Naive thymus-derived CD8-positive, alpha-beta T cell (primary cell): ENCODE data around the gene CASP2. TPM values are rescaled to one million over a fixed set of nuclear protein-coding genes. Genes with fewer than 3 reads are reported as not detected.
A peak's percentile ranks its signal among the peaks of the same experiment; 100 is the strongest.

Experiments used
- ATAC-seq, 2 donors: fragments of 150-1000 bp; cut with Tn5 transposase in 1 of 2; sonication (Bioruptor Pico), chemical (Tn5 transposase) in 1 of 2; 1 replicate in 1 of 2; 2 replicates in 1 of 2; pipeline ENCODE4 v1.10.0; 2021; ENCODE audit warnings: mild to moderate bottlenecking in 2 of 2, moderate library complexity in 2 of 2
- POLR2A ChIA-PET: fragments of 350-600 bp; sonication (Branson Sonifier 250); formaldehyde crosslinking; loops from one replicate; lab custom pipeline; 2021; ENCODE audit warnings: antibody characterized with exemption; lab: Charles Lee
- DNase-seq, 10 donors: peaks; one replicate each; pipeline versions ENCODE4 v3.0.0 to v3.0.0-alpha.2; 2020 to 2022
- H3K27ac Mint-ChIP-seq, 10 donors: one replicate each; pipeline ENCODE4 v1.8.0; 2020 to 2022; ENCODE audit warnings: mild to moderate bottlenecking in 10 of 10, mixed read lengths in 10 of 10, moderate library complexity in 4 of 10, inconsistent platforms in 1 of 10
- H3K27me3 Mint-ChIP-seq, 5 donors: one replicate each; pipeline ENCODE4 v1.8.0; 2021 to 2022; ENCODE audit warnings: mixed read lengths in 5 of 5
- H3K36me3 Mint-ChIP-seq, 3 donors: one replicate each; pipeline ENCODE4 v1.8.0; 2020 to 2022; ENCODE audit warnings: mixed read lengths in 3 of 3, mild to moderate bottlenecking in 2 of 3, inconsistent platforms in 1 of 3
- H3K4me1 Mint-ChIP-seq, 4 donors: one replicate each; pipeline ENCODE4 v1.8.0; 2021 to 2022; ENCODE audit warnings: mixed read lengths in 4 of 4
- H3K4me3 Mint-ChIP-seq, 10 donors: one replicate each; pipeline ENCODE4 v1.8.0; 2020 to 2022; ENCODE audit warnings: mild to moderate bottlenecking in 10 of 10, mixed read lengths in 10 of 10, moderate library complexity in 6 of 10, inconsistent platforms in 1 of 10
- H3K9me3 Mint-ChIP-seq, 9 donors: one replicate each; pipeline ENCODE4 v1.8.0; 2020 to 2022; ENCODE audit warnings: mixed read lengths in 9 of 9, mild to moderate bottlenecking in 3 of 9, inconsistent platforms in 1 of 9, moderate library complexity in 1 of 9
- polyA plus RNA-seq, 3 donors: library from polyadenylated mRNA; unstranded; fragments of 300-500 nt; fragmentation: Illumina TruSeq; gene quantifications; one replicate each; pipeline ENCODE4 v1.2.3, GENCODE V29; 2021
- total RNA-seq, 8 experiments: library from RNA in 2 of 8; stranded (reverse) in 2 of 8; gene quantifications; one replicate each; pipeline ENCODE4 v1.2.3 and lab custom pipeline; 2021 to 2026

CASP2 gene
- total and polyA plus RNA-seq, 5 experiments from 2014 or later, result 12.1 to 68.2 (median 22.0) TPM

DNA sequence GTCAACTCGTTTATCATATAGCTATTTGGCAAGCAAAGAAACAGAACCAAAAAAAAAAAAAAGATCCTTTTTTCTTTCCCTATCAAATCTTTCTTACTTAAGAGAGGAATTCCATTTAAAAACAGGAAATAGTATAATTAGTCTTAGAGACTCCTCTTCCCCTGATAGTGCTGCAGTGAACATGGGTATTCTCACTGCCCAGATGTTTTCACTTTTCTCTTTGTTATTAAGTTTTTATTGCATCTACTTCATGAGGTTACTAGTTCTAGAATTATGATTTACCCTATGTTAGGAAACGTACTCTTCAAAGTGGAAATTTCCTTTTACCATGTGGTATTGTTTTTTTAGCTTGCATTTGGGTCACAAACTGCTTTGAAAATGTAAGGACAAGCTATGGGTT is 8.5 kb downstream of the CASP2 start:
- H3K36me3 Mint-ChIP-seq, result peaks cover 7 to 97% (median 33%) of the 10 kb centered on the region in 3 donors
- peaks cover 25 to 56% (median 44%) of the 10 kb centered on the region in 4 donors for H3K4me1 Mint-ChIP-seq
- DNase-seq (no peak), ATAC-seq (no peak)
- no peaks in the 10 kb centered on the region for H3K27me3 Mint-ChIP-seq
- POLR2A ChIA-PET, result interaction anchor here (0.6 to 1.8 kb wide), 2 partner anchors 9 to 58 kb away, joined by 3 to 8 read pairs; partner anchors contain the start of gene CASP2
- H3K9me3 Mint-ChIP-seq, result no peaks in the 10 kb centered on the region
- H3K4me3 Mint-ChIP-seq, result peak overlapping the region in 1 of 10 donors; percentile 14
- H3K27ac Mint-ChIP-seq, result peak overlapping the region in 6 of 10 donors; percentile 1 to 41 (median 31)

DNA sequence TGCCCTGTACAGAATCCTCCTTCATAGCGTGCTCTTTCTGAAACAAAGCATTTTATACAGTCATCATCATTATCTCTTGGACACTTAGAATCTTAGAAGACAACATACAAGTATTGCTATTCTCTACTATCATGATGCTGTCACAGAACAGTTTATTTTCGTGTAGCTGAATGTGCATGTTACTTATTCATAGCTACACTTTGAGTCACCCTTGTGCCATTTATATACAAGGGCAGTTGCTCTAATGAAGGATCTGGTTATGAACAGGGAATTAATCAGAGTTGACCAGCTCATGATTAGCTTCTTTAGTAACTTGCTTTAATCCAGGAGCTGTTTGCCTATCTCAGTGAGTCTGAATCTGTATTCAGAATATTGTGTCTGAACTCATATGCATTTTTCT is 11.2 kb downstream of the CASP2 start:
- Mint-ChIP-seq H3K4me3 (no peak overlapping the region), H3K27me3 (no peaks in the 10 kb centered on the region), H3K9me3 (no peaks in the 10 kb centered on the region), H3K36me3 (peaks cover 7 to 94% (median 24%) of the 10 kb centered on the region in 3 donors), H3K4me1 (peaks cover 25 to 49% (median 39%) of the 10 kb centered on the region in 4 donors), H3K27ac (peak overlapping the region in 5 of 10 donors; percentile 5 to 60 (median 44))
- ATAC-seq, result no peak
- no peak for DNase-seq
- POLR2A ChIA-PET, result interaction anchor here (1.3 to 2.0 kb wide), 4 partner anchors 11 to 108 kb away, joined by 3 to 7 read pairs (median 5); partner anchors contain the start of genes CASP2 and GSTK1

DNA sequence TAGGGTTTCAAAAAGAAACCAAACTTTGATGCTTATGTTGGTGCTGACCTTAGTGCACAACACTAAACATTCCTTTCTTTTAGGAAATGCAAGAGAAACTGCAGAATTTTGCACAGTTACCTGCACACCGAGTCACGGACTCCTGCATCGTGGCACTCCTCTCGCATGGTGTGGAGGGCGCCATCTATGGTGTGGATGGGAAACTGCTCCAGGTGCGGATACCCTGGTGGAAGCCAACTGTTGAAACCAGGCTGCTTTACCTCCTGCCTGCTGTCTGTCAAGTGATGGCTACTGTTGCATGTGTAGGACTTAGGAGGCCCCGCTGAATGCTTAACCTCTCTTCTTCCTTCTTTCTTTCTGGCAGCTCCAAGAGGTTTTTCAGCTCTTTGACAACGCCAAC is 11.7 kb downstream of the CASP2 start:
- ATAC-seq (peak; percentile 99 to 100), DNase-seq (peak; percentile 43 to 85 (median 59))
- Mint-ChIP-seq H3K4me3 (no peak overlapping the region), H3K27me3 (no peaks in the 10 kb centered on the region), H3K9me3 (no peaks in the 10 kb centered on the region), H3K36me3 (peaks cover 7 to 94% (median 29%) of the 10 kb centered on the region in 3 donors), H3K4me1 (peaks cover 25 to 49% (median 38%) of the 10 kb centered on the region in 4 donors), H3K27ac (peak overlapping the region in 5 of 10 donors; percentile 14 to 88 (median 56))
- POLR2A ChIA-PET, result interaction anchor here (1.3 to 2.0 kb wide), 4 partner anchors 12 to 108 kb away, joined by 3 to 7 read pairs (median 5); partner anchors contain the start of genes CASP2 and GSTK1

DNA sequence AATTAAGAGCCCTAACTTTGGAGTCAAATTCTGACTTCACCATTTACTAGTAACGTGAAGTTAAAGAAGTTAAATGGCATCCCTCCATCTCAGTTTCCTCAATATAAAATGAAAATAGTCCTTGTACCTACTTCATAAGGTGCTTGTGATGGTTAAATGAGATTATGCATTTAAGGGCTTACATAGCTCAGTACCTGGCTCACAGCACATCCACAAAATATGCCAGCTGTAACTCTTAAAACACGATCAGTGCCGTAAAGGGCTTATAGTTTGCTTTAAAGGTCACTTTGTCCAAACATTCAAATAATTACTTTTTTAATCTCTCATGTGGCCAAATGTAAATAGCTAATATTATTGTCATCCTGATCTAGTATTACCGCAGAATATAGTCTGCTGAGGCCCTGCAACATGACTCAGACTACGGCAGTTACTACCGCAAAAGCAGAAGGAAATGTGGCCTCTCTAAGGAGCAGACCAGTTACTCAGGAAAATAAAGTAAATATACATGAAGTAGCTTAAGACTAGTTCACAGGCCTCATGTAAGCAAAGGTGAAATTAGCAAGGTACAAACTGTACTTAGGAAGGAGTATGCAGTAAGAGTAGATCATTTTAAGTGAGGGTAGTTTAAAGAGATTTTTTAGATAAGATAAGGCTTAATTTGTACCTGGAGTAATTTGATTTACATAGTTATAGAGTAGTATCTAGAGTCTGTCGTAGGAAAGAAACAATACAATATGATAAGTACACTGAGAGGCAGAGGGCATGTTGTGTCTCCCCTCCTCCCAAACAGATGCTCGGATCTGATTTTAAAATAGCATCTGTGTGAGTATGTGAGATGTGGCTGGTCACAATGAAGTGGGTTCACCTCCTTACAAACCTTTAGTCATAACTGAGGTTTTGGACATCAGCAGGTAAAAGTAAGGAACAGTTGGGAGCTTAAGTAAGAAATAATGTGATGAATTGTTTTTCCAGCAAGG is 13.1 kb downstream of the CASP2 start:
- Mint-ChIP-seq H3K36me3 (peaks cover 12 to 94% (median 41%) of the 10 kb centered on the region in 3 donors), H3K4me3 (no peak overlapping the region), H3K27me3 (no peaks in the 10 kb centered on the region), H3K4me1 (peaks cover 29 to 49% (median 39%) of the 10 kb centered on the region in 4 donors), H3K27ac (peak overlapping the region in 4 of 10 donors; percentile 49 to 90 (median 74)), H3K9me3 (no peaks in the 10 kb centered on the region)
- no peak for DNase-seq
- no peak for ATAC-seq
- POLR2A ChIA-PET, result interaction anchor here (0.8 to 1.2 kb wide), 2 partner anchors 13 to 74 kb away, joined by 3 to 4 read pairs; partner anchors contain the start of gene CASP2

DNA sequence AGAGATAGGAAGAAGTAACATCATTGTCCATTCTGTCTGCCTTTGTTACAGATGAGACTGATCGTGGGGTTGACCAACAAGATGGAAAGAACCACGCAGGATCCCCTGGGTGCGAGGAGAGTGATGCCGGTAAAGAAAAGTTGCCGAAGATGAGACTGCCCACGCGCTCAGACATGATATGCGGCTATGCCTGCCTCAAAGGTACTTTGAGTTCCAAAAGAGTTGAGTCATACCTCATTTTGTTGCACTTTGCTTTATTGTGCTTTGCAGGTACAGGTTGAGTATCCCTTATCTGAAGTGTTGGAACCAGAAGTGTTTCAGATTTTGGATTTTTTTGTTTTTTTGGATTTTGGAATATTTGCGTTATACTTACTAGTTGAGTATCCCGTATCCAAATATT is 15.6 kb downstream of the CASP2 start:
- DNase-seq (no peak), ATAC-seq (no peak)
- H3K4me3 Mint-ChIP-seq, result no peak overlapping the region
- no peaks in the 10 kb centered on the region for H3K9me3 Mint-ChIP-seq
- peaks cover 20 to 92% (median 53%) of the 10 kb centered on the region in 3 donors for H3K36me3 Mint-ChIP-seq
- H3K27ac Mint-ChIP-seq, result peak overlapping the region in 1 of 10 donors; percentile 29
- no peaks in the 10 kb centered on the region for H3K27me3 Mint-ChIP-seq
- POLR2A ChIA-PET, result no interaction called here
- H3K4me1 Mint-ChIP-seq, result peaks cover 35 to 47% (median 41%) of the 10 kb centered on the region in 4 donors

DNA sequence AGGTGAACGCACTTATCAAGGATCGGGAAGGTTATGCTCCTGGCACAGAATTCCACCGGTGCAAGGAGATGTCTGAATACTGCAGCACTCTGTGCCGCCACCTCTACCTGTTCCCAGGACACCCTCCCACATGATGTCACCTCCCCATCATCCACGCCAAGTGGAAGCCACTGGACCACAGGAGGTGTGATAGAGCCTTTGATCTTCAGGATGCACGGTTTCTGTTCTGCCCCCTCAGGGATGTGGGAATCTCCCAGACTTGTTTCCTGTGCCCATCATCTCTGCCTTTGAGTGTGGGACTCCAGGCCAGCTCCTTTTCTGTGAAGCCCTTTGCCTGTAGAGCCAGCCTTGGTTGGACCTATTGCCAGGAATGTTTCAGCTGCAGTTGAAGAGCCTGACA is 16.8 kb downstream of the CASP2 start:
- no peak for ATAC-seq

DNA sequence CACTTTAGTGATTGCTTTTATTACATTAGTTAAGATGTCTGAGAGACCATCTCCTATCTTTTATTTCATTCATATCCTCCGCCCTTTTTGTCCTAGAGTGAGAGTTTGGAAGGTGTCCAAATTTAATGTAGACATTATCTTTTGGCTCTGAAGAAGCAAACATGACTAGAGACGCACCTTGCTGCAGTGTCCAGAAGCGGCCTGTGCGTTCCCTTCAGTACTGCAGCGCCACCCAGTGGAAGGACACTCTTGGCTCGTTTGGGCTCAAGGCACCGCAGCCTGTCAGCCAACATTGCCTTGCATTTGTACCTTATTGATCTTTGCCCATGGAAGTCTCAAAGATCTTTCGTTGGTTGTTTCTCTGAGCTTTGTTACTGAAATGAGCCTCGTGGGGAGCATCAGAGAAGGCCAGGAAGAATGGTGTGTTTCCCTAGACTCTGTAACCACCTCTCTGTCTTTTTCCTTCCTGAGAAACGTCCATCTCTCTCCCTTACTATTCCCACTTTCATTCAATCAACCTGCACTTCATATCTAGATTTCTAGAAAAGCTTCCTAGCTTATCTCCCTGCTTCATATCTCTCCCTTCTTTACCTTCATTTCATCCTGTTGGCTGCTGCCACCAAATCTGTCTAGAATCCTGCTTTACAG is 17.4 kb downstream of the CASP2 start:
- peak overlapping the region in 8 of 10 donors; percentile 5 to 85 (median 44) for H3K27ac Mint-ChIP-seq
- POLR2A ChIA-PET, result interaction anchor here (1.9 kb wide), 1 partner anchor 65 kb away, joined by 7 read pairs; no protein-coding TSS in a partner anchor
- H3K27me3 Mint-ChIP-seq, result no peaks in the 10 kb centered on the region
- ATAC-seq (peak; percentile 77 to 81), DNase-seq (peak; percentile 23 to 78 (median 58))
- H3K9me3 Mint-ChIP-seq, result peaks cover 0 to 1% (median 0%) of the 10 kb centered on the region in 9 donors
- H3K4me3 Mint-ChIP-seq, result peak overlapping the region in 1 of 10 donors; percentile 3
- H3K36me3 Mint-ChIP-seq, result peaks cover 17 to 76% (median 47%) of the 10 kb centered on the region in 3 donors
- H3K4me1 Mint-ChIP-seq, result peaks cover 24 to 43% (median 36%) of the 10 kb centered on the region in 4 donors

More for the DNA sequence above, 16.8 kb downstream of the CASP2 start:
- H3K4me3 Mint-ChIP-seq, result no peak overlapping the region
- no peaks in the 10 kb centered on the region for H3K9me3 Mint-ChIP-seq
- peaks cover 28 to 43% (median 36%) of the 10 kb centered on the region in 4 donors for H3K4me1 Mint-ChIP-seq
- H3K36me3 Mint-ChIP-seq, result peaks cover 20 to 82% (median 53%) of the 10 kb centered on the region in 3 donors
- H3K27ac Mint-ChIP-seq, result peak overlapping the region in 5 of 10 donors; percentile 17 to 82 (median 31)
- no peaks in the 10 kb centered on the region for H3K27me3 Mint-ChIP-seq
- POLR2A ChIA-PET, result interaction anchor here (1.9 kb wide), 1 partner anchor 64 kb away, joined by 7 read pairs; no protein-coding TSS in a partner anchor
- DNase-seq, result no peak

DNA sequence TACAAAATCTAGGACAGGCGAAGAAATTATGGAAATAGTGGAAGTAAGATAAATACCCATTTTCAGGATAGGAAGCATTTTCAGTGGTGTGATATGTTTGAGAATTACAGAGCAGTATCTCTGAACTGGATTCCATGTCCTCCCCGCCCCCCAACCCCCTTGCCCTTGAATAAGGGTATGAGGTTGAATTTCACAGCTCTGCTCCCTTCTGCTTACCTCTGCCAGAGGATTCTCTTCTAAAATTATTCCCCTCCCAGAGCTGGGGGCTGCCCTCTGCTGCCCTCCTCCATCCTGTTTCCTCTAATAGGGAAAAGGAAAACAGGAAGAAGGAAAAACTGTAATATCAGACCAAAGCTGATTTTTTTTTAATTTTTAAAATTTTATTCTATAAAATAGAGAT is 20.5 kb downstream of the CASP2 start:
- Mint-ChIP-seq H3K9me3 (peaks cover 0 to 3% (median 0%) of the 10 kb centered on the region in 9 donors), H3K4me1 (peaks cover 18 to 46% (median 44%) of the 10 kb centered on the region in 4 donors), H3K27me3 (no peaks in the 10 kb centered on the region), H3K36me3 (peaks cover 14 to 48% (median 40%) of the 10 kb centered on the region in 3 donors), H3K27ac (peak overlapping the region in 6 of 10 donors; percentile 7 to 89 (median 64)), H3K4me3 (no peak overlapping the region)
- POLR2A ChIA-PET, result interaction anchor here (0.7 to 1.5 kb wide), 5 partner anchors 45 to 100 kb away, joined by 3 to 8 read pairs (median 5); partner anchors contain the start of gene GSTK1
- no peak for DNase-seq
- no peak for ATAC-seq

DNA sequence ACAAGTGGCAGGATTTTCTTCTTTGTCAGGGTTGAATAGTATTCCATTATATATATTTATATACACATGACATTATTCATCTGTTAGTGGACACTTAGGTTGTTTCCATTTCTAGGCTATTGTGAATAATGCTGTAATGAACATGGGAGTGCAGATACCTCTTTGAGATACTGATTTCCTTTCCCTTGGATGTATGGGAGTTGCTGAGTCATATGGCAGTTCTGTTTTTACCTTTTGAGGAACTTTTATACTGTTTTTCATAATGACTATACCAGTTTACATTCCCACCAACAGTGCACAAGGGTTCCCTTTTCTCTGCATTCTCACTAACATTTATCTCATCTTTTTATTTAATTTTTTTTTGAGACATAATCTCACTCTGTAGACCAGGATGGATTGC is 26.0 kb downstream of the CASP2 start:
- POLR2A ChIA-PET, result no interaction called here
- Mint-ChIP-seq H3K4me3 (no peak overlapping the region), H3K36me3 (no peaks in the 10 kb centered on the region), H3K4me1 (peaks cover 6 to 27% (median 20%) of the 10 kb centered on the region in 4 donors), H3K27ac (no peak overlapping the region), H3K27me3 (no peaks in the 10 kb centered on the region), H3K9me3 (peaks cover 0 to 3% (median 0%) of the 10 kb centered on the region in 9 donors)
- ATAC-seq, result no peak
- DNase-seq, result no peak

DNA sequence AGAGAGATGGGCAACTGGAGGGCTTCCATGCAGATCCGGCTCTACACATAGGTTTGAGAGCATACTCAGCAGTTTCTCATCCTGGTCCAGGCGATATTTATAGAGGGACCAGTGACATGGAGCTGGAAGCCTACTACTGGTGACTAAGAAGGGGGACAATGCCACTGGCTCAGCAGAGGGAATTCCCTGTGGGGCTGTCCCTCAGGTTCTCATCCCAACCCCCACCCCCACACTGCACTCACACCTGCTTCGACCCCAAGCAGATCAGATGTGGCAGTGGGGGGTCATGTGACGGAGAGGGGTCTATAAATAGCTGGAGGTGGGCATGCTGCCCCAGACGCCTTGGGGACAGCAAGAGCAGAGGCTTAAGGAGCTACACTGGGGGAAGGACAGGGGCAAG is 27.6 kb downstream of the CASP2 start, which contains the start of gene CLCN1:
Gene CLCN1 (plus strand): TSS at position 336 of the 400 bp plus-strand sequence. CDS start 102 bp downstream, outside the sequence.
- POLR2A ChIA-PET, result interaction anchor here (0.5 to 1.3 kb wide), 2 partner anchors 26 to 28 kb away, joined by 4 to 5 read pairs; partner anchors contain the start of gene CASP2

DNA sequence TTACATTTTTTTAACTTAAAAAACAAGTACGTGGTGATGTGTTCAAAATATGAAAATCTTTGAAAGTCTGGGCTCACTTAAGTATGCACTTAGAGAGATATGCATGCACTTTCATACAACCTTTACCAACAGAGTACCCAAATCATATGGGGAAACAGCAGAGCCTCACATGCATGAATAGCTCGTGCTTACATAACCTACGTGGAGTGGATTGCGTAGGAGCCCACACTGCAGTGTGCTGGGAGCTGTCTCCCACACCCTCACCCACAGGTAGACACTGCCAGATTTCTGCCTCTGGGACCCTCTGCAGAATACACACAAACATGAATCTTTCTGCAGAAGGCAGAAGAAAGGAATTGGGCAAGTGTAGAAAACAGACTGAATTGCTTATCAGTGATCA is 28.3 kb downstream of the CASP2 start:
- H3K9me3 Mint-ChIP-seq, result no peaks in the 10 kb centered on the region
- H3K27me3 Mint-ChIP-seq, result peaks cover 0 to 3% (median 0%) of the 10 kb centered on the region in 5 donors
- DNase-seq (no peak), ATAC-seq (no peak)
- no peak overlapping the region for H3K4me3 Mint-ChIP-seq
- H3K27ac Mint-ChIP-seq, result no peak overlapping the region
- H3K4me1 Mint-ChIP-seq, result peaks cover 0 to 7% (median 5%) of the 10 kb centered on the region in 4 donors
- POLR2A ChIA-PET, result interaction anchor here (1.3 kb wide), 1 partner anchor 28 kb away, joined by 4 read pairs; the partner anchor contains the start of gene CASP2
- no peaks in the 10 kb centered on the region for H3K36me3 Mint-ChIP-seq

More for the DNA sequence above, 27.6 kb downstream of the CASP2 start, which contains the start of gene CLCN1:
- H3K27me3 Mint-ChIP-seq, result no peaks in the 10 kb centered on the region
- H3K4me1 Mint-ChIP-seq, result peaks cover 3 to 13% (median 9%) of the 10 kb centered on the region in 4 donors
- H3K36me3 Mint-ChIP-seq, result no peaks in the 10 kb centered on the region
- DNase-seq (no peak), ATAC-seq (no peak)
- H3K27ac Mint-ChIP-seq, result peak within 1 kb of the TSS in 1 of 10 donors; percentile 55
- H3K9me3 Mint-ChIP-seq, result peaks cover 0 to 2% (median 0%) of the 10 kb centered on the region in 9 donors
- no peak within 1 kb of the TSS for H3K4me3 Mint-ChIP-seq
